Measurements from ENCODE around the gene ARMC8.

Gene ARMC8

GRCh38 chr3:138222942-138223287, 35.8 kb downstream of the ARMC8 start:
- Histone ChIP-seq H3K27ac (ENCODE audit: low read length) (peak overlapping the region; percentile 28), H3K36me3 (ENCODE audit: control insufficient read depth in 1 of 2, insufficient read depth in 2 of 2, low read length in 2 of 2) (peaks cover 30 to 38% of the 10 kb centered on the region in 2 donors), H3K4me3 (ENCODE audit: low read depth in 1 of 2, low read length in 2 of 2) (no peak overlapping the region), H3K27me3 (ENCODE audit: low read depth, low read length) (no peaks in the 10 kb centered on the region), H3K9me3 (ENCODE audit: control insufficient read depth in 1 of 2, low read length in 2 of 2) (no peaks in the 10 kb centered on the region), H3K4me1 (ENCODE audit: control insufficient read depth in 1 of 2, insufficient read depth in 2 of 2, low read length in 2 of 2) (peaks cover 0 to 29% of the 10 kb centered on the region in 2 donors)

- H3K9me3 ChIP-seq (ENCODE audit: control insufficient read depth in 1 of 2, low read length in 2 of 2): no peaks in the 10 kb centered on the region
- no peak overlapping the region for H3K4me3 ChIP-seq (ENCODE audit: low read depth in 1 of 2, low read length in 2 of 2)
- peaks cover 0 to 14% of the 10 kb centered on the region in 2 donors for H3K4me1 ChIP-seq (ENCODE audit: control insufficient read depth in 1 of 2, insufficient read depth in 2 of 2, low read length in 2 of 2)
- H3K27ac ChIP-seq (ENCODE audit: low read length): no peak overlapping the region
- H3K36me3 ChIP-seq (ENCODE audit: control insufficient read depth in 1 of 2, insufficient read depth in 2 of 2, low read length in 2 of 2): peaks cover 45 to 61% of the 10 kb centered on the region in 2 donors
- no peaks in the 10 kb centered on the region for H3K27me3 ChIP-seq (ENCODE audit: low read depth, low read length)
Measured at GRCh38 chr3:138227650-138228049, 40.5 kb downstream of the ARMC8 start.

- H3K27me3 ChIP-seq (ENCODE audit: low read depth, low read length): no peaks in the 10 kb centered on the region
- peaks cover 38 to 65% of the 10 kb centered on the region in 2 donors for H3K36me3 ChIP-seq (ENCODE audit: control insufficient read depth in 1 of 2, insufficient read depth in 2 of 2, low read length in 2 of 2)
- no peaks in the 10 kb centered on the region for H3K9me3 ChIP-seq (ENCODE audit: control insufficient read depth in 1 of 2, low read length in 2 of 2)
- H3K4me3 ChIP-seq (ENCODE audit: low read depth in 1 of 2, low read length in 2 of 2): no peak overlapping the region
- H3K4me1 ChIP-seq (ENCODE audit: control insufficient read depth in 1 of 2, insufficient read depth in 2 of 2, low read length in 2 of 2): peaks cover 0 to 7% of the 10 kb centered on the region in 2 donors
- no peak overlapping the region for H3K27ac ChIP-seq (ENCODE audit: low read length)
Measured at GRCh38 chr3:138230525-138230924, 43.4 kb downstream of the ARMC8 start.

GRCh38 chr3:138232705-138233364, 45.7 kb downstream of the ARMC8 start:
- Histone ChIP-seq H3K9me3 (ENCODE audit: control insufficient read depth in 1 of 2, low read length in 2 of 2) (no peaks in the 10 kb centered on the region), H3K36me3 (ENCODE audit: control insufficient read depth in 1 of 2, insufficient read depth in 2 of 2, low read length in 2 of 2) (peaks cover 45 to 62% of the 10 kb centered on the region in 2 donors), H3K27me3 (ENCODE audit: low read depth, low read length) (no peaks in the 10 kb centered on the region), H3K4me1 (ENCODE audit: control insufficient read depth in 1 of 2, insufficient read depth in 2 of 2, low read length in 2 of 2) (no peaks in the 10 kb centered on the region), H3K4me3 (ENCODE audit: low read depth in 1 of 2, low read length in 2 of 2) (no peak overlapping the region), H3K27ac (ENCODE audit: low read length) (no peak overlapping the region)

GRCh38 chr3:138234401-138235179, 47.5 kb downstream of the ARMC8 start:
- Histone ChIP-seq H3K9me3 (ENCODE audit: control insufficient read depth in 1 of 2, low read length in 2 of 2) (no peaks in the 10 kb centered on the region), H3K4me1 (ENCODE audit: control insufficient read depth in 1 of 2, insufficient read depth in 2 of 2, low read length in 2 of 2) (no peaks in the 10 kb centered on the region), H3K36me3 (ENCODE audit: control insufficient read depth in 1 of 2, insufficient read depth in 2 of 2, low read length in 2 of 2) (peaks cover 47 to 65% of the 10 kb centered on the region in 2 donors), H3K4me3 (ENCODE audit: low read depth in 1 of 2, low read length in 2 of 2) (no peak overlapping the region), H3K27ac (ENCODE audit: low read length) (no peak overlapping the region), H3K27me3 (ENCODE audit: low read depth, low read length) (no peaks in the 10 kb centered on the region)

GRCh38 chr3:138238711-138239110, 51.6 kb downstream of the ARMC8 start:
- Histone ChIP-seq H3K9me3 (ENCODE audit: control insufficient read depth in 1 of 2, low read length in 2 of 2) (no peaks in the 10 kb centered on the region), H3K4me3 (ENCODE audit: low read depth in 1 of 2, low read length in 2 of 2) (no peak overlapping the region), H3K27ac (ENCODE audit: low read length) (no peak overlapping the region), H3K27me3 (ENCODE audit: low read depth, low read length) (no peaks in the 10 kb centered on the region), H3K36me3 (ENCODE audit: control insufficient read depth in 1 of 2, insufficient read depth in 2 of 2, low read length in 2 of 2) (peaks cover 43 to 54% of the 10 kb centered on the region in 2 donors), H3K4me1 (ENCODE audit: control insufficient read depth in 1 of 2, insufficient read depth in 2 of 2, low read length in 2 of 2) (no peaks in the 10 kb centered on the region)

GRCh38 chr3:138241061-138241460, 54.0 kb downstream of the ARMC8 start:
- Histone ChIP-seq H3K36me3 (ENCODE audit: control insufficient read depth in 1 of 2, insufficient read depth in 2 of 2, low read length in 2 of 2) (peaks cover 46 to 51% of the 10 kb centered on the region in 2 donors), H3K4me1 (ENCODE audit: control insufficient read depth in 1 of 2, insufficient read depth in 2 of 2, low read length in 2 of 2) (no peaks in the 10 kb centered on the region), H3K27ac (ENCODE audit: low read length) (no peak overlapping the region), H3K9me3 (ENCODE audit: control insufficient read depth in 1 of 2, low read length in 2 of 2) (no peaks in the 10 kb centered on the region), H3K4me3 (ENCODE audit: low read depth in 1 of 2, low read length in 2 of 2) (no peak overlapping the region), H3K27me3 (ENCODE audit: low read depth, low read length) (no peaks in the 10 kb centered on the region)

- Histone ChIP-seq H3K36me3 (ENCODE audit: control insufficient read depth in 1 of 2, insufficient read depth in 2 of 2, low read length in 2 of 2) (peaks cover 40 to 48% of the 10 kb centered on the region in 2 donors), H3K4me3 (ENCODE audit: low read depth in 1 of 2, low read length in 2 of 2) (no peak overlapping the region), H3K27ac (ENCODE audit: low read length) (no peak overlapping the region), H3K9me3 (ENCODE audit: control insufficient read depth in 1 of 2, low read length in 2 of 2) (no peaks in the 10 kb centered on the region), H3K4me1 (ENCODE audit: control insufficient read depth in 1 of 2, insufficient read depth in 2 of 2, low read length in 2 of 2) (no peaks in the 10 kb centered on the region), H3K27me3 (ENCODE audit: low read depth, low read length) (no peaks in the 10 kb centered on the region)
Measured at GRCh38 chr3:138241676-138242075, 54.6 kb downstream of the ARMC8 start.

GRCh38 chr3:138242466-138242865, 55.4 kb downstream of the ARMC8 start:
- Histone ChIP-seq H3K27me3 (ENCODE audit: low read depth, low read length) (no peaks in the 10 kb centered on the region), H3K36me3 (ENCODE audit: control insufficient read depth in 1 of 2, insufficient read depth in 2 of 2, low read length in 2 of 2) (peaks cover 39 to 44% of the 10 kb centered on the region in 2 donors), H3K9me3 (ENCODE audit: control insufficient read depth in 1 of 2, low read length in 2 of 2) (no peaks in the 10 kb centered on the region), H3K27ac (ENCODE audit: low read length) (no peak overlapping the region), H3K4me3 (ENCODE audit: low read depth in 1 of 2, low read length in 2 of 2) (no peak overlapping the region), H3K4me1 (ENCODE audit: control insufficient read depth in 1 of 2, insufficient read depth in 2 of 2, low read length in 2 of 2) (no peaks in the 10 kb centered on the region)

- Histone ChIP-seq H3K27ac (ENCODE audit: low read length) (no peak overlapping the region), H3K9me3 (ENCODE audit: control insufficient read depth in 1 of 2, low read length in 2 of 2) (no peaks in the 10 kb centered on the region), H3K27me3 (ENCODE audit: low read depth, low read length) (no peaks in the 10 kb centered on the region), H3K4me3 (ENCODE audit: low read depth in 1 of 2, low read length in 2 of 2) (no peak overlapping the region), H3K36me3 (ENCODE audit: control insufficient read depth in 1 of 2, insufficient read depth in 2 of 2, low read length in 2 of 2) (peaks cover 35 to 36% of the 10 kb centered on the region in 2 donors), H3K4me1 (ENCODE audit: control insufficient read depth in 1 of 2, insufficient read depth in 2 of 2, low read length in 2 of 2) (no peaks in the 10 kb centered on the region)
Measured at GRCh38 chr3:138245026-138245425, 57.9 kb downstream of the ARMC8 start.

- Histone ChIP-seq H3K27ac (ENCODE audit: low read length) (no peak overlapping the region), H3K27me3 (ENCODE audit: low read depth, low read length) (no peaks in the 10 kb centered on the region), H3K9me3 (ENCODE audit: control insufficient read depth in 1 of 2, low read length in 2 of 2) (no peaks in the 10 kb centered on the region), H3K36me3 (ENCODE audit: control insufficient read depth in 1 of 2, insufficient read depth in 2 of 2, low read length in 2 of 2) (peaks cover 19 to 22% of the 10 kb centered on the region in 2 donors), H3K4me1 (ENCODE audit: control insufficient read depth in 1 of 2, insufficient read depth in 2 of 2, low read length in 2 of 2) (no peaks in the 10 kb centered on the region), H3K4me3 (ENCODE audit: low read depth in 1 of 2, low read length in 2 of 2) (no peak overlapping the region)
Measured at GRCh38 chr3:138249636-138250035, 62.5 kb downstream of the ARMC8 start.

Measured in muscle layer of duodenum (tissue), 2 donors.